ENCODE measurements around the gene ZNF688. TPM values are rescaled to one million over a fixed set of nuclear protein-coding genes. Genes with fewer than 3 reads are reported as not detected.

ZNF688 gene
- total and polyA plus RNA-seq, 9 donors = 10.3 to 31.2 (median 15.4) TPM

GRCh38 chr16:30588651-30589050 lies 17.1 kb upstream of the ZNF688 start:
- WGBS, 3 donors = 77 to 83% (median 82%) methylated on average over 2 of the region's 2 CpGs
- H3K9me3 ChIP-seq = no peaks in the 10 kb centered on the region
- intact Hi-C loops (cut with DNase I) = loop anchor here in 3 of 4 donors (5.0 to 10.0 kb wide), 3 partner anchors 44 to 66 kb away; partner anchors contain the start of genes FBRS (in 1 of the 3) and PRR14 (in 1 of the 3)

GRCh38 chr16:30585400-30586191 lies 14.1 kb upstream of the ZNF688 start, which contains the start of gene ZNF785:
ZNF785 (minus strand) TSS chr16:30585697; CDS start chr16:30585611, 86 bp downstream.
- DNase-seq = peak; percentile 94 to 98 (median 96)
- Histone ChIP-seq H3K27ac (peak within 1 kb of the TSS; percentile 84 to 91), H3K36me3 (no peaks in the 10 kb centered on the region), H3K4me3 (peak within 1 kb of the TSS; percentile 70), H3K9me3 (no peaks in the 10 kb centered on the region), H3K27me3 (no peaks in the 10 kb centered on the region), H3K4me1 (ENCODE audit: insufficient read depth) (peaks cover 5% of the 10 kb centered on the region)
- WGBS, 3 donors = 0% methylated on average over 50 of the region's 50 CpGs
- intact Hi-C loops (cut with DNase I) = loop anchor here in 3 of 4 donors (5.0 to 10.0 kb wide), 3 partner anchors 47 to 69 kb away; partner anchors contain the start of genes FBRS (in 1 of the 3) and PRR14 (in 1 of the 3)
- TF ChIP-seq POLR2A (IDR thresholded peaks at IDR 0.05) (peak; percentile 23), EP300 (IDR thresholded peaks at IDR 0.05) (no peak), CTCF (IDR thresholded peaks at IDR 0.05) (peak in 2 of 3 donors; percentile 20 to 53)

More at GRCh38 chr16:30588651-30589050, 17.1 kb upstream of the ZNF688 start:
- H3K4me1 ChIP-seq (ENCODE audit: insufficient read depth) = peaks cover 5% of the 10 kb centered on the region
- H3K27ac ChIP-seq = no peak overlapping the region
- H3K27me3 ChIP-seq = no peaks in the 10 kb centered on the region
- no peaks in the 10 kb centered on the region for H3K36me3 ChIP-seq
- DNase-seq = no peak
- no peak overlapping the region for H3K4me3 ChIP-seq
- TF ChIP-seq EP300 (IDR thresholded peaks at IDR 0.05) = no peak
- TF ChIP-seq POLR2A (IDR thresholded peaks at IDR 0.05) = no peak
- no peak for TF ChIP-seq CTCF (IDR thresholded peaks at IDR 0.05)

GRCh38 chr16:30585022-30585399 lies 13.5 kb upstream of the ZNF688 start:
- DNase-seq = peak in 1 of 5 donors; percentile 26
- intact Hi-C loops (cut with DNase I) = loop anchor here in 3 of 4 donors (5.0 to 10.0 kb wide), 3 partner anchors 47 to 70 kb away; partner anchors contain the start of genes FBRS (in 1 of the 3) and PRR14 (in 1 of the 3)
- Histone ChIP-seq H3K9me3 (no peaks in the 10 kb centered on the region), H3K36me3 (no peaks in the 10 kb centered on the region), H3K4me3 (peak overlapping the region; percentile 70), H3K27me3 (no peaks in the 10 kb centered on the region), H3K4me1 (ENCODE audit: insufficient read depth) (peaks cover 5% of the 10 kb centered on the region), H3K27ac (peak overlapping the region; percentile 84 to 91)
- 0% methylated on average over 20 to 23 of the region's 23 CpGs for WGBS, 3 donors
- no peak for TF ChIP-seq EP300 (IDR thresholded peaks at IDR 0.05)
- TF ChIP-seq CTCF (IDR thresholded peaks at IDR 0.05) = no peak
- TF ChIP-seq POLR2A (IDR thresholded peaks at IDR 0.05) = no peak

GRCh38 chr16:30582611-30583340 lies 11.3 kb upstream of the ZNF688 start:
- H3K27me3 ChIP-seq = no peaks in the 10 kb centered on the region
- no peak for TF ChIP-seq POLR2A (IDR thresholded peaks at IDR 0.05)
- TF ChIP-seq EP300 (IDR thresholded peaks at IDR 0.05) = no peak
- TF ChIP-seq CTCF (IDR thresholded peaks at IDR 0.05) = no peak
- H3K4me3 ChIP-seq = no peak overlapping the region
- no peaks in the 10 kb centered on the region for H3K9me3 ChIP-seq
- 93 to 96% (median 94%) methylated on average over 48 of the region's 48 CpGs for WGBS, 3 donors
- intact Hi-C loops (cut with DNase I) = loop anchor here in 2 of 4 donors (10.0 kb wide), 2 partner anchors 62 to 72 kb away; partner anchors contain the start of genes FBRS (in 1 of the 2) and PRR14 (in 1 of the 2)
- DNase-seq = peak in 1 of 5 donors; percentile 32
- H3K36me3 ChIP-seq = no peaks in the 10 kb centered on the region
- H3K4me1 ChIP-seq (ENCODE audit: insufficient read depth) = peaks cover 5% of the 10 kb centered on the region
- H3K27ac ChIP-seq = no peak overlapping the region
